Measurements from ENCODE around the gene OR2A14. TPM values are rescaled to one million over a fixed set of nuclear protein-coding genes. Genes with fewer than 3 reads are reported as not detected.

OR2A14 gene
- total and polyA plus RNA-seq, 10 of the 15 experiments (the other 5 are each of a cell fraction or from before 2014, with no cell fraction given) = not detected

GRCh38 chr7:144137501-144137900, 14.5 kb downstream of the OR2A14 start:
- DNase-seq (ENCODE audit: low read depth, low spot score) (no peak), FAIRE-seq (no peak), ATAC-seq (no peak)
- Histone ChIP-seq H4K20me1 (ENCODE audit: control insufficient read depth, insufficient read depth) (no peaks in the 10 kb centered on the region), H3K27ac (ENCODE audit: control insufficient read depth, insufficient read depth) (no peak overlapping the region), H3K36me3 (ENCODE audit: control insufficient read depth in 2 of 2, insufficient read depth in 2 of 2, low read length in 1 of 2) (no peaks in the 10 kb centered on the region), H3K27me3 (replicated peaks in 1 of 2; ENCODE audit: control insufficient read depth in 2 of 2, insufficient read depth in 2 of 2, low read length in 1 of 2) (no peaks in the 10 kb centered on the region), H2AFZ (ENCODE audit: control insufficient read depth, low read depth, low read length) (no peak overlapping the region), H3K79me2 (ENCODE audit: control insufficient read depth, insufficient read depth, low read length) (no peaks in the 10 kb centered on the region), H3K4me1 (ENCODE audit: control insufficient read depth, insufficient read depth, low read length) (no peaks in the 10 kb centered on the region), H3K4me2 (ENCODE audit: control insufficient read depth, insufficient read depth) (no peak overlapping the region), H3K9me3 (replicated peaks; ENCODE audit: control insufficient read depth, insufficient read depth, low read length) (no peaks in the 10 kb centered on the region), H3K4me3 (no peak overlapping the region), H3K9ac (ENCODE audit: control insufficient read depth, insufficient read depth, low read length) (no peak overlapping the region)
- no TSS peak for BruUV-seq (replicated peaks)
- WGBS (ENCODE audit: insufficient coverage, insufficient replicate concordance, low lambda C conversion rate, missing lambda C conversion rate) = 0% methylated on average over 1 of the region's 1 CpG
- ChIA-PET POLR2A (no interaction called here), CTCF (interaction anchor here (2.9 kb wide), 1 partner anchor 10 kb away, joined by 10 read pairs; no protein-coding TSS in a partner anchor), SMC1A (ENCODE audit: uncharacterized antibody, unreplicated experiment) (no interaction called here), RAD21 (ENCODE audit: unreplicated experiment) (no interaction called here)
- in situ Hi-C loops (cut with MboI) (no loop called here), intact Hi-C loops (cut with micrococcal nuclease; ENCODE audit: unreplicated experiment) (no loop called here)
- no peak for TF ChIP-seq BRCA1 (IDR thresholded peaks at IDR 0.05; ENCODE audit: low read depth, low read length)
- TF ChIP-seq RAD21 (IDR thresholded peaks at IDR 0.05; ENCODE audit: insufficient read depth, low read depth, low read length) = no peak
- no peak for TF ChIP-seq PKNOX1 (IDR thresholded peaks at IDR 0.05)
- no peak for TF ChIP-seq BMI1 (IDR thresholded peaks at IDR 0.05; ENCODE audit: borderline replicate concordance)
- TF ChIP-seq GATAD2B (conservative IDR thresholded peaks at IDR 0.05; ENCODE audit: low read depth) = no peak
- TF ChIP-seq GABPA (IDR thresholded peaks at IDR 0.05; ENCODE audit: low read depth) = no peak
- no peak for TF ChIP-seq MTA2 (IDR thresholded peaks at IDR 0.05; ENCODE audit: low read depth)
- no peak for TF ChIP-seq TCF12 (IDR thresholded peaks at IDR 0.05; ENCODE audit: low read depth, low read length)
- TF ChIP-seq IRF5 (IDR thresholded peaks at IDR 0.05; ENCODE audit: borderline replicate concordance) = no peak
- TF ChIP-seq BACH1 (IDR thresholded peaks at IDR 0.05; ENCODE audit: borderline replicate concordance) = no peak
- no peak for TF ChIP-seq PRDM15 (CRISPR knock-in tag; IDR thresholded peaks at IDR 0.05)
- no peak for TF ChIP-seq CREM (IDR thresholded peaks at IDR 0.05; ENCODE audit: low read depth)
- TF ChIP-seq SMAD5 (IDR thresholded peaks at IDR 0.05; ENCODE audit: low read depth) = no peak
- no peak for TF ChIP-seq TBL1XR1 (IDR thresholded peaks at IDR 0.05; ENCODE audit: low read depth, low read length)
- no peak for TF ChIP-seq HDAC6 (IDR thresholded peaks at IDR 0.05; ENCODE audit: unreplicated experiment)
- TF ChIP-seq USF2 (IDR thresholded peaks at IDR 0.05; ENCODE audit: borderline replicate concordance, low read depth, low read length) = no peak
- no peak for TF ChIP-seq KAT2A (conservative IDR thresholded peaks at IDR 0.05; ENCODE audit: control insufficient read depth, low read depth, low read length)
- no peak for TF ChIP-seq ATF2 (IDR thresholded peaks at IDR 0.05; ENCODE audit: low read length)

Measured in GM12878 (cell line).